Fibroblast of skin of right biceps (primary cell): ENCODE results near the gene FMN2.
"Not testable (repeated sequence)": the region's sequence is repeated elsewhere in the genome, so short reads cannot be mapped to it uniquely, and the experiment has no call there.

Source experiments
- DNase-seq: peaks from one replicate; pipeline ENCODE4 v3.0.0-alpha.2; 2013

Gene FMN2

DNA sequence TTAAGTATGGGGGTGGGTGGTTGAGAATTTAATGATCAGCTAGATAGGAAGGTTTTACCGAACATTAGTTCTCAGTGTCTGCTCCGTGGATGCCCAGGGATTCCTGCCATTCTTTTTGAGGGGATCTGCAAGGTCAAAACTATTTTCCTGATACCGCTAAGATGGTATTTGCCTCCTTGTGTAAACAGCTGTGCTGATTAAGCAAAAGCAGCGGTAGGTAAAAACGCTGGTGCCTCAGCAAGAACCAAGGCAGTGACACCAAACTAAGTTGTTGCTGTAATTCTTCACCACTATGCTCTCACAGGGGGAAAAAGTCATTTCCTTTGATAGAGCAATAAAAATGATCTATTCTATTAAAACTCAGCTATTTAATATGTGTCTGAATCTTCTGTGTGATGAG, 229.0 kb downstream of the FMN2 start:
- DNase-seq, result no peak

DNA sequence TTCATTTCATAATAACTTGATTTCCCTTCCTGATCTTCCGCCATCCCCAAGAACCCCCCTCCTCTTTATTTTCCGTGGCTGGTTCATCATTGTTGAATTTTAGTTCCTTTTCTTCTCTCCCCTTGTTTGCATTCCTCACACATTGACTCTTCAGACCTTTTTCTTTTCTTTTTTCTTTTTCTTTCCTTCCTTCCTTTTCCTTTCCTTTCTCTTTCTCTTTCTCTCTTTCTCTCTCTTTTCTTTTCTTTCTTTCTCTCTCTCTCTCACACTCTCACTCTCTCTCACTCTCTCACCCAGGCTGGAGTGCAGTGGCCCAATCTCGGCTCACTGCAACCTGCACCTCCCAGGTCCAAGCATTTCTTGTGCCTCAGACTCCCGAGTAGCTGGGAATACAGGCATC, 231.3 kb downstream of the FMN2 start:
- no peak for DNase-seq

DNA sequence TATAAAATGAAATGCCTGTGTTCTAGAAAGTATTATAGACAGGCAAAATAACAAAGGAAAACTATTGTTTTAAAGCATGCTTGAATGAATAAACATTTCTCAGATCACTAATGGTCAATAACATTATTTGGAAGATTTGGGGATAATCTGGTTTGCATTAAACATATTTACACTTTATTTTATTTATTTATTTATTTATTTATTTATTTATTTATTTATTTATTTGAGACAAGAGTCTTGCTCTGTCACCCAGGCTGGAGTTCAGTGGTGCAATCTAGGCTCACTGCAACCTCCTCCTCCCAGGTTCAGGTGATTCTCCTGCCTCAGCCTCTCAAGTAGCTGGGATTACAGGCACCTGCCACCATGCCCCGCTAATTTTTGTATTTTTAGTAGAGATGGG, 236.7 kb downstream of the FMN2 start:
- not testable (repeated sequence) for DNase-seq

DNA sequence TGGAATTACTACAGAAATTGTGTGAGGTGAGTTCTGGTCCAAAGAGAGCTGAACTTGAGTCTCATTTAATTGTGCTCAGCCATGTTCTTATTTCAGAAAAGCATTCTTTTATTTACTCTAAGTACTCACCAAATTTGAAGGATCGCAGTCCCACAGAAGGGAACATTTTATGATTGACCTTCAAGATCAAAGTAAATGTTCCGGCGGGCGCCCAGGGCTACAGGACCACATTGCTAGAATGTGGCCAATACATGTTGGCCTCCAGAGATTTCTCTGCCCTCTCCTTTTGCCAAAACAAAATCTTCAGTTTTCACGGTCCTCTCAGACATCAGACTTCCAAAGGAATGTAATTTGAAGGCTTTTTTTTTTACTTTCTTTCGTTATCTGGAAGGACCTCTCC, 237.8 kb downstream of the FMN2 start:
- DNase-seq, result no peak

GRCh38 chr1:240332672-240333071, 241.0 kb downstream of the FMN2 start:
- no peak for DNase-seq

GRCh38 chr1:240337781-240338180, 246.1 kb downstream of the FMN2 start:
- DNase-seq, result peak; percentile 93

DNA sequence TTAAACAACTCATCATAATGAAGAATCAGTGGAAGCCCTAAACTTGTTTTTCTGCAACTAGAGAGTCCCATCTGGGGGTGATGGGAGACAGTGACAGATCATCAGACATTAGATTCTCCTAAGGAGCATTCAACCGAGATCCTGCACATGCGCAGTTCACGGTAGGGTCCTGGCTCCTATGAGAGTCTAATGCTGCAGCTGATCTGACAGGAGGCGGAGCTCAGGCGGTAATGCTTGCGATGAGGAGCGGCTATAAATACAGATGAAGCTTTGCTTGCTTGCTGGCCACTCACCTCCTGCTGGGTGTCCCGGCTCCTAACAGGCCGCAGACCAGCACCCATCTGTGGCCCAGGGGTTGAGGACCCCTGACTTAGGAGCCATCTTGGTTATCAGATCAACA, 247.2 kb downstream of the FMN2 start:
- no peak for DNase-seq

GRCh38 chr1:240341365-240342250, 249.9 kb downstream of the FMN2 start:
- DNase-seq, result no peak

DNA sequence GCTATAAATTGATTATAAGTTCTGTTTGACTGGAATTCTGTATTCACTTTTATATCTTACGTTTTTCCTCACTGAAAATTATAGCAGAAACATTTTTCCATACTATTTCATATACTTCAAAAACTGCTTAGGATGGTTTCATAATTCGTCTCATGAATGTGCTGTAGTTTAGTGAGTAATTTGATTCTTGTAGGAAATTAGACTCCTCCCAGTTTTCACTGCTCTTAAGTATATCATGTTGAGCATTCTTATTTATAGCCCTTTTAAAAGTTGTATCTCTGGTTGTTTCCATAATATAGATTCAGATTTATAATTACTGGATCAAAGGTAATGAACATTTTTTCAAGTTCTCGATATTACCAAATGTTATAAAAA, 250.6 kb downstream of the FMN2 start:
- DNase-seq, result no peak

DNA sequence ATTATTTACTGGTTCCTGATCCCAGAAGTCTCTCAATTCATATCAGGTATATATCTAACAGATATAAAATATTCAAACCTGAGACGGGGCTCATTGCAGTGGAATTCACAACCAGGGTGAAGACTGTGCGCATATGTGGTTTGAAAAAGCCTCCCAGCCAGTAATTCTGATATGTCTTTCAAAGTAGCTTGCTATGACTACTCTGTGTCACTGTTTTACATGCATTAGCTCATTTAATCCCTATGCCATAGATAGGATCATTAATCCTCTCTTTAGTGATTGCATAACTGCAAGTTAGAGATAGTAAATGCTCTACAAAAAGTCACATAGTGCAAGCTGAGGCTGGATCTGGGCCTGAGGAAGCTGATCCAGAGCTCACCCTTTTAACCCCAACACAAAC, 251.4 kb downstream of the FMN2 start:
- no peak for DNase-seq

DNA sequence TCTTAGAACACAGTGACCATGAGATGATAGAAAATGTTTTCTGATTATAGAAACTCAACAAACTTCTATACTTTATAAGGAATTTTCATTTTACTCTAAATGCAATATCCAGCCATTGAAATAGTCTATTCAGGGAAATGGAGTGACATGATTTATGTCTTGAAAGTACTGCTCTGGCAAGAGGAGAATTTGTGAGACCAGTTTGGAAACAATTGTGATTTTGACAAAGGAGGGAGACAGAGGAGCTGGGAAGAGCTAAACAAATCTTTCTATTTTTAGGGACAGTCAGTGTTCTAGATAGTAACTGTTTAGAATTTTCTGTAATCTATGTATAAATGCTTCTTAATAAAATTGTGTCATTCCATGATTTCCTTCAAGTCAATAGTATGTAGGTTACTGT, 252.3 kb downstream of the FMN2 start:
- DNase-seq, result no peak

DNA sequence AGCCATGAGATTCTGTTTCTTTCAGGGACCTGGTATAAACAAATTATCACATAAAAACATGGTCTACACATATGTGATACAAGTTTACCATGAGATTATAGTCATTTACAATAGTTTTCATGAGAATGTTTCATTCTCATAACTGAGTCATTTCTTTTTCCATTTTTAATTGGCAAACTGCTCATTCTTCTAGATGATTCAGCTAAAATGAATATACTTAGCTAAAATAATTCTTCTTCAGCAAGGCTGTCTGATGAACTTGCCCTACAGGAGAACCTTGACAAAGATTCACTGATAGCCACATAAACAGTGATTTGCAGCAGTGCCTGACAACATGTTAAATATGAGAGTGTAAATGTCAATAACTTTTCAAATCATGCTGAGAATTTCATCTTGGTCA, 253.2 kb downstream of the FMN2 start:
- DNase-seq, result peak; percentile 74

DNA sequence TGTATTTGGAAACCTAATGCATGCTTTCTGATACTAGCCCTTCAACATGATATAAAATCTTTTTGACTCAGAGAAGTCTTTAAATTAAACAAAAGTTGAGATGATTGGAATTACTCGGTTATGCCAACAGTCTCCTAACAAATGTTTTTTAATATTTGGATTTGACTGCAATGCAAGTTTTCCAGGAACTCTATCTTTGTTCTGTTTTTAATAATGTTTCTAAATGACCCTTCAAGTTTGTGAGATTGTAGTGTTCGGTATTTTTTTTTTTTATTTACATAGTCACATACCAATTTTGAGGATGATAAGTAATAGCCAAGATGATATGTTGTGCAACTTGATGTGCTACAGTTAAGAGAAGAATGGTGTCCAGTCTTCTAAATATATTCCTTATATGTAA, 258.0 kb downstream of the FMN2 start:
- DNase-seq, result no peak

- DNase-seq, result peak; percentile 96
Measured at GRCh38 chr1:240350910-240351331, 259.2 kb downstream of the FMN2 start.

- no peak for DNase-seq
Measured at GRCh38 chr1:240351690-240352089, 260.0 kb downstream of the FMN2 start.

DNA sequence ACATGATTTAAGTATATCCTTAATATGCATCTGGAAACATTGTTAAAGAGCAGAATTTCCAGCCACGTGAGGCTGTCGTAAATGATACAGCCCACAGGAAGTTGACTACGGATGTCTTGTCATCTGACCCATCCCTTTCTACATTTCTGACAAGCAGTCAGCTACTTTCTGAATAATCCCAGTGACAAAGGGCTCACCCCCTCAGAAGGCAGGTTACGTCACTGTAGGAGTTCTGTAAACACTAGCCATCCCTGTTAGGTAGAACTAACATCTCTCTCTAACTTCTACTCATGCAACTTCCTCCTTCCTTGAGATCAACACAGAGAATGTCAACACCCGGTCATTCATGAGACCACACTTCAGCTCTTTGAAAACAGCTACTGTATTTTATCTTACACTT, 261.1 kb downstream of the FMN2 start:
- peak; percentile 56 for DNase-seq

DNA sequence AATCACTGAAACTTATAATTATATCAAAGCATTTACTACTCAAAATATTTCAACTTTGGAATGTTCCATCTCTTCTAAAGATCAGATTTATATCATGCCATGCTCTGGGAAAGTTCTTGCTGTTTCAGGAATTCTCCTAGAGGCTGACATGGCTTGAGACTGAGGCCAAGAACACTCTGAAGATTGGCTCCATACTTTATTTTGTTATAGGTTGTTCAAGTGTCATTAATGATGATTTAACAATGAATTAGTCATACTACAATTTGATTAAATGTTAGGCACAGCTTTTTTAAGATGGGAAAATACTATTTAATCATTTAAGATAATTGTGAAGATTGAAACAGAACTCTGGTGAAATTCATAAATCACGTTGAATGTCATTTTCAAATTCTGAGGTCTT, 264.9 kb downstream of the FMN2 start:
- DNase-seq, result no peak

GRCh38 chr1:240362046-240362445, 270.4 kb downstream of the FMN2 start:
- DNase-seq, result no peak

DNA sequence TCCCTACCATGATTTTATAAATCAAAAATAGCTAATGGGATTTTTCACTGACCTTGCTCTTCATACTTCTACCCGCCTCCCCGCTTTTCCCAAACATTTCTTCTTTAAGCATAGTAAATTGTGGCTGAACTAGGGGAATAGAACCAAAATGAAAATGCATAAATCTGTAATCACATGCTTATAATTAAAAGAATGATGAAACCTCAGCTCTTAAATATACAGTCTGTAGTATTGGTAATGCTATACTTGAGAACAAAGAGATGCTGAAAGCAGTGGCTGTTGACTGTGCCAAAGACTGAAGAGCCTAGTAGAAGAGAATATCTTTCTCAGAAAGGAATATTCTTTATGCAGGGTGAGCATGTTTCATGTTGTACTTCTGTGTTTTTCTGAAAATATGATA, 271.1 kb downstream of the FMN2 start:
- DNase-seq, result no peak

GRCh38 chr1:240363315-240363714, 271.6 kb downstream of the FMN2 start:
- DNase-seq, result no peak

- no peak for DNase-seq
Measured at GRCh38 chr1:240363914-240364313, 272.2 kb downstream of the FMN2 start.

- no peak for DNase-seq
Measured at GRCh38 chr1:240366636-240367035, 275.0 kb downstream of the FMN2 start.

- peak; percentile 60 for DNase-seq
Measured at GRCh38 chr1:240385551-240385950, 293.9 kb downstream of the FMN2 start.

GRCh38 chr1:240385985-240386978, 294.6 kb downstream of the FMN2 start:
- peak; percentile 98 for DNase-seq
